Measurements from ENCODE around the gene CBX2. TPM values are rescaled to one million over a fixed set of nuclear protein-coding genes. Genes with fewer than 3 reads are reported as not detected.

The CBX2 gene
- total RNA-seq, 1 donor from 2014 or later = 4.2 TPM

GRCh38 chr17:79781736-79782575, 4.0 kb downstream of the CBX2 start:
- ATAC-seq (ENCODE audit: poor library complexity) (no peak), DNase-seq (peak; percentile 26)
- intact Hi-C loops (cut with DNase I) = loop anchor here (10.0 kb wide), 1 partner anchor 133 kb away; no protein-coding TSS in a partner anchor

- intact Hi-C loops (cut with DNase I) = loop anchor here (10.0 kb wide), 1 partner anchor 131 kb away; no protein-coding TSS in a partner anchor
- DNase-seq (peak; percentile 24), ATAC-seq (ENCODE audit: poor library complexity) (no peak)
Observed at GRCh38 chr17:79783891-79784290, 5.9 kb downstream of the CBX2 start.

- intact Hi-C loops (cut with DNase I) = loop anchor here (10.0 kb wide), 1 partner anchor 130 kb away; no protein-coding TSS in a partner anchor
- ATAC-seq (ENCODE audit: poor library complexity) = no peak
- no peak for DNase-seq
Observed at GRCh38 chr17:79784353-79785016, 6.5 kb downstream of the CBX2 start.

GRCh38 chr17:79785017-79785899, 7.3 kb downstream of the CBX2 start:
- DNase-seq = peak; percentile 34
- intact Hi-C loops (cut with DNase I) = loop anchor here (10.0 kb wide), 1 partner anchor 130 kb away; no protein-coding TSS in a partner anchor
- ATAC-seq (ENCODE audit: poor library complexity) = no peak

- DNase-seq = peak; percentile 29
- intact Hi-C loops (cut with DNase I) = loop anchor here (10.0 kb wide), 1 partner anchor 129 kb away; no protein-coding TSS in a partner anchor
- ATAC-seq (ENCODE audit: poor library complexity) = peak; percentile 54
Observed at GRCh38 chr17:79785900-79786810, 8.2 kb downstream of the CBX2 start.

- intact Hi-C loops (cut with DNase I) = loop anchor here (10.0 kb wide), 1 partner anchor 128 kb away; no protein-coding TSS in a partner anchor
- DNase-seq (no peak), ATAC-seq (ENCODE audit: poor library complexity) (no peak)
Observed at GRCh38 chr17:79786930-79787643, 9.1 kb downstream of the CBX2 start.

GRCh38 chr17:79788455-79788854, 10.5 kb downstream of the CBX2 start:
- intact Hi-C loops (cut with DNase I) = loop anchor here (10.0 kb wide), 1 partner anchor 126 kb away; no protein-coding TSS in a partner anchor
- DNase-seq = peak; percentile 2
- ATAC-seq (ENCODE audit: poor library complexity) = no peak

GRCh38 chr17:79788989-79789942, 11.3 kb downstream of the CBX2 start:
- DNase-seq = peak; percentile 28
- intact Hi-C loops (cut with DNase I) = loop anchor here (10.0 kb wide), 1 partner anchor 126 kb away; no protein-coding TSS in a partner anchor
- ATAC-seq (ENCODE audit: poor library complexity) = peak; percentile 13

GRCh38 chr17:79789943-79790804, 12.2 kb downstream of the CBX2 start:
- ATAC-seq (ENCODE audit: poor library complexity) (peak; percentile 79), DNase-seq (peak; percentile 64)
- intact Hi-C loops (cut with DNase I) = loop anchor here (10.0 kb wide), 1 partner anchor 125 kb away; no protein-coding TSS in a partner anchor

- ATAC-seq (ENCODE audit: poor library complexity) = no peak
- intact Hi-C loops (cut with DNase I) = no loop called here
- DNase-seq = peak; percentile 38
Observed at GRCh38 chr17:79790805-79791734, 13.1 kb downstream of the CBX2 start.

- no peak for DNase-seq
- intact Hi-C loops (cut with DNase I) = no loop called here
- no peak for ATAC-seq (ENCODE audit: poor library complexity)
Observed at GRCh38 chr17:79791735-79792161, 13.8 kb downstream of the CBX2 start.

- ATAC-seq (ENCODE audit: poor library complexity) (no peak), DNase-seq (peak; percentile 26)
- intact Hi-C loops (cut with DNase I) = no loop called here
Observed at GRCh38 chr17:79792341-79792871, 14.5 kb downstream of the CBX2 start.
